Measurements from ENCODE around the gene CEP44. TPM values are rescaled to one million over a fixed set of nuclear protein-coding genes. Genes with fewer than 3 reads are reported as not detected.

The CEP44 gene
- polyA plus RNA-seq, 1 experiment, result 7.4 TPM

DNA sequence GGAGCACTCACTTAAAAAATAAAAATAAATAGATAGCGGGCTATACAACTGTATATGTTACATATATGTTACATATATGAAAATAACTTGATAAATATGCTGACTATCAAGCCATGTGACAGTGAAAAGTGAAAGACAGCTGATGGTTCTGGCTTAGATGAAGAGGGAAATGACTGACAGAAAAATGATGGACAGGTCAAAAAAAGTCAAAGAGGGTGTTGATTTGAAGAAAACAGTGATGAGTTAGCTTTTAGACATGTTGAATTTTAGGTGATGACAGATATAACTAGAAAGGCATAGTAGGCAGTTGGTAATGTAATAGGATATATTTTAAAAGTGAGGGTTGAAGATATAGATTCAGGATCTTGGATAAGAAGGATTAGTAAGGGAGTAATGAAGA, 38.0 kb upstream of the CEP44 start:
- Histone ChIP-seq H3K9me3 (ENCODE audit: control insufficient read depth, insufficient read depth, low read length) (no peaks in the 10 kb centered on the region), H3K4me3 (ENCODE audit: low read depth, low read length) (no peak overlapping the region), H3K27me3 (ENCODE audit: control insufficient read depth, insufficient read depth, low read length) (no peaks in the 10 kb centered on the region), H3K27ac (ENCODE audit: low read depth, low read length) (no peak overlapping the region)
- POLR2A ChIA-PET, result no interaction called here
- TF ChIP-seq, protein P1, sequence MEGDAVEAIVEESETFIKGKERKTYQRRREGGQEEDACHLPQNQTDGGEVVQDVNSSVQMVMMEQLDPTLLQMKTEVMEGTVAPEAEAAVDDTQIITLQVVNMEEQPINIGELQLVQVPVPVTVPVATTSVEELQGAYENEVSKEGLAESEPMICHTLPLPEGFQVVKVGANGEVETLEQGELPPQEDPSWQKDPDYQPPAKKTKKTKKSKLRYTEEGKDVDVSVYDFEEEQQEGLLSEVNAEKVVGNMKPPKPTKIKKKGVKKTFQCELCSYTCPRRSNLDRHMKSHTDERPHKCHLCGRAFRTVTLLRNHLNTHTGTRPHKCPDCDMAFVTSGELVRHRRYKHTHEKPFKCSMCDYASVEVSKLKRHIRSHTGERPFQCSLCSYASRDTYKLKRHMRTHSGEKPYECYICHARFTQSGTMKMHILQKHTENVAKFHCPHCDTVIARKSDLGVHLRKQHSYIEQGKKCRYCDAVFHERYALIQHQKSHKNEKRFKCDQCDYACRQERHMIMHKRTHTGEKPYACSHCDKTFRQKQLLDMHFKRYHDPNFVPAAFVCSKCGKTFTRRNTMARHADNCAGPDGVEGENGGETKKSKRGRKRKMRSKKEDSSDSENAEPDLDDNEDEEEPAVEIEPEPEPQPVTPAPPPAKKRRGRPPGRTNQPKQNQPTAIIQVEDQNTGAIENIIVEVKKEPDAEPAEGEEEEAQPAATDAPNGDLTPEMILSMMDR (IDR thresholded peaks at IDR 0.05; ENCODE audit: low read depth, low read length), result no peak
- no peak for DNase-seq (ENCODE audit: low read depth, low spot score)
- CTCF ChIA-PET, result no interaction called here

DNA sequence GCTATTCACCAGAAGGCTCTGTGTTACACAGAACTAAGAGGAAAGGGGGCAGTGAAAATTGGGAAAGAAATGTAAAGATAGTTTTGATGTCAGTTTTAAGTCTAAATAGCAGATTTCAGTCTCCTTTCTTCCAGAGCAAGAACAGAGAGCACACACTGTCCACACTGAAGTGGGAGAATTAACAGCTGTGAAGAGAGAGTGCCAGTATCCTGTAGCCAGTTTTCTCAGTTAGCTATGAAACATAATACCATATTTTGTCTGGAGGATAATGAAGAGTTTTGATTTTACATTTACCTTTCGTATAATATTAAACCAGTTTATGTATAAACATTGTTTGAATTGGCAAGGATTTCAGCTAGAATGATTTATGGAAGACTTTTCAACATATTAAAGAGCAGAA, 35.3 kb upstream of the CEP44 start:
- no peak overlapping the region for H3K4me3 ChIP-seq (ENCODE audit: low read depth, low read length)
- DNase-seq (ENCODE audit: low read depth, low spot score), result no peak
- H3K9me3 ChIP-seq (ENCODE audit: control insufficient read depth, insufficient read depth, low read length), result no peaks in the 10 kb centered on the region
- TF ChIP-seq, protein P1 (IDR thresholded peaks at IDR 0.05; ENCODE audit: low read depth, low read length), result no peak
- ChIA-PET POLR2A (no interaction called here), CTCF (no interaction called here)
- no peaks in the 10 kb centered on the region for H3K27me3 ChIP-seq (ENCODE audit: control insufficient read depth, insufficient read depth, low read length)
- no peak overlapping the region for H3K27ac ChIP-seq (ENCODE audit: low read depth, low read length)

DNA sequence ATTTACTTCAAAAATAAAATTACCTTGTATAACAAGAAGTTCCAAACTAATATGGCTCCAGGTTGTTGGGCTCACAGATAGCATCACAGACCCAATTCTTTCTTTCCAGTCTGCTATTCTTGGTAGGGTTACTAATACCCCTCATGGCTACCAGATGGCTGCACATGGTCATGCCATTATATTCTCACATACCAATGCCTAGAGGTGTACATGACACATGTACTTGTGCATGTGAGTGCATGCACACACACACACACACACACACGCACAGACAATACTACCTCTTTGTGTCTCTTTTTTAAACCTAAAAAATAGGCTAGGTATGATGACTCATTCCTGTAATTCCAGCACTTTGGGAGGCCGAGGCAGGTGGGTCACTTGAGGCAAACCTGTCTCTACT, 31.3 kb upstream of the CEP44 start:
- Histone ChIP-seq H3K4me3 (ENCODE audit: low read depth, low read length) (no peak overlapping the region), H3K27me3 (ENCODE audit: control insufficient read depth, insufficient read depth, low read length) (no peaks in the 10 kb centered on the region), H3K9me3 (ENCODE audit: control insufficient read depth, insufficient read depth, low read length) (no peaks in the 10 kb centered on the region), H3K27ac (ENCODE audit: low read depth, low read length) (no peak overlapping the region)
- ChIA-PET POLR2A (no interaction called here), CTCF (no interaction called here)
- no peak for DNase-seq (ENCODE audit: low read depth, low spot score)
- TF ChIP-seq, protein P1 (IDR thresholded peaks at IDR 0.05; ENCODE audit: low read depth, low read length), result no peak

DNA sequence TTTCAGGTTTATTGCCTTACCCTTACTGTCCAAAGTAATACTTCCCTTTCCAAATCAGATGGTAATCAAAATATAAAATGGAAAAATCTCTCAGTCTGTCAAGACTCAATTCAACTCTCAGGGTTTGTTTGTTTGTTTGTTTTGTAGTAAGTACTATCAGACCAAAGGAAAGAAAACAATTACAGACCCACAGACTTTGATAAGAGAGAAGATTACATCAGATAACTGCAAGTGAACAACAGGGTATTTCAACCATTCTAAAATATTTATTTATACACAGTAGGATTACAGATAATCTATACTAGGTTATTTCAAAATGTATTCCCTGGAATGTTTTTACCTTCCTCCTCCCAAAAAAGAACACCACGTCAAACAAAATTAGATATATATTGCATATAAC, 29.1 kb upstream of the CEP44 start:
- TF ChIP-seq, protein P1 (IDR thresholded peaks at IDR 0.05; ENCODE audit: low read depth, low read length), result no peak
- no peak for DNase-seq (ENCODE audit: low read depth, low spot score)
- Histone ChIP-seq H3K27me3 (ENCODE audit: control insufficient read depth, insufficient read depth, low read length) (no peaks in the 10 kb centered on the region), H3K27ac (ENCODE audit: low read depth, low read length) (no peak overlapping the region), H3K4me3 (ENCODE audit: low read depth, low read length) (no peak overlapping the region), H3K9me3 (ENCODE audit: control insufficient read depth, insufficient read depth, low read length) (no peaks in the 10 kb centered on the region)
- ChIA-PET CTCF (no interaction called here), POLR2A (no interaction called here)

DNA sequence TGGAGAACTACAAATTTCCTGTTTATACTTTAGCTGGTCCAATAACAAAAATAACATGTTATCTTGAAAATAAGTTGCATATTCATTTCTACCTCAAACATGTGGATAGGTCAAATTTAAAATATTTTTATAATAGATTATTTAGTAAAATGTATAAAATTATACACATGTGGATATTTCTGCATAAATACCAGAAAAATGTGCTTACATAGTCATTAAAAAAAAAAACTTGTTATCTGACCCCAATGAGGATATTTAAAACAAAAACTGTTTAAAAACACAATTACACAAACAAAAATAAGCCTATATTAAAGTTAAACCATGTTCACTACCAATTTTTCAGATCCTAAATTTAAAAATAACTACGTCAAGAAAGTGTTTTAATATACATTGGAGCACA, 28.3 kb upstream of the CEP44 start:
- TF ChIP-seq, protein P1 (IDR thresholded peaks at IDR 0.05; ENCODE audit: low read depth, low read length), result no peak
- no peaks in the 10 kb centered on the region for H3K27me3 ChIP-seq (ENCODE audit: control insufficient read depth, insufficient read depth, low read length)
- ChIA-PET POLR2A (interaction anchor here (0.5 kb wide), 1 partner anchor 102 kb away, joined by 3 read pairs; no protein-coding TSS in a partner anchor), CTCF (no interaction called here)
- no peak for DNase-seq (ENCODE audit: low read depth, low spot score)
- no peak overlapping the region for H3K27ac ChIP-seq (ENCODE audit: low read depth, low read length)
- H3K9me3 ChIP-seq (ENCODE audit: control insufficient read depth, insufficient read depth, low read length), result no peaks in the 10 kb centered on the region
- H3K4me3 ChIP-seq (ENCODE audit: low read depth, low read length), result no peak overlapping the region

Measured in AG04450 (cell line).